Gastrocnemius medialis (tissue), 4 donors: ENCODE data around the gene PPP1R14C. TPM values are rescaled to one million over a fixed set of nuclear protein-coding genes. Genes with fewer than 3 reads are reported as not detected.

Source experiments
- ATAC-seq, 2 donors: fragments of 150-250 bp; one replicate each; pipeline ENCODE4 v1.9.1; 2016
- DNase-seq, 2 donors: peaks; one replicate each; pipeline ENCODE4 v3.0.0-alpha.2; 2019
- H3K27ac ChIP-seq, 4 donors: fragments of 200-600 bp; sonication (generic); 1 replicate in 1 of 4; 2 replicates in 3 of 4; pipeline ENCODE4 v1.5.1; 2016 to 2018; ENCODE audit warnings: mild to moderate bottlenecking in 2 of 4, moderate library complexity in 1 of 4
- H3K27me3 ChIP-seq, 3 donors: fragments of 200-600 bp; sonication (generic) in 2 of 3; 1 replicate in 1 of 3; 2 replicates in 2 of 3; pipeline versions ENCODE4 v1.5.1 to v1.6.0; 2016 to 2019; ENCODE audit warnings: mild to moderate bottlenecking in 1 of 3, moderate library complexity in 1 of 3
- H3K36me3 ChIP-seq, 2 donors: fragments of 200-600 bp; sonication (generic) in 1 of 2; one replicate each; pipeline ENCODE4 v1.5.1; 2017 to 2018
- H3K4me1 ChIP-seq, 2 donors: fragments of 200-600 bp; sonication (generic) in 1 of 2; one replicate each; pipeline ENCODE4 v1.5.1; 2016 to 2017; ENCODE audit warnings: mild to moderate bottlenecking in 2 of 2
- H3K4me3 ChIP-seq, 4 donors: fragments of 200-600 bp; sonication (generic) in 3 of 4; 1 replicate in 1 of 4; 2 replicates in 3 of 4; pipeline ENCODE4 v1.5.1; 2016 to 2019; ENCODE audit warnings: mild to moderate bottlenecking in 2 of 4
- H3K9me3 ChIP-seq, 3 donors: fragments of 200-600 bp; sonication (generic) in 2 of 3; 1 replicate in 1 of 3; 2 replicates in 2 of 3; pipeline ENCODE4 v1.5.1; 2016 to 2019
- CTCF ChIP-seq, 5 experiments: fragments of 450-650 bp in 3 of 5; fragments of 200-600 bp in 2 of 5; sonication (generic) in 2 of 5; IDR thresholded peaks in 4 of 5; conservative IDR thresholded peaks in 1 of 5; 1 replicate in 4 of 5; 2 replicates in 1 of 5; pipeline ENCODE4 v1.5.1; 2016 to 2019; ENCODE audit warnings: antibody characterized with exemption in 5 of 5, mild to moderate bottlenecking in 3 of 5, moderate library complexity in 3 of 5
- POLR2A ChIP-seq, 2 donors: fragments of 450-650 bp; IDR thresholded peaks; one replicate each; pipeline ENCODE4 v1.6.1; 2017; ENCODE audit warnings: antibody characterized with exemption in 2 of 2, mild to moderate bottlenecking in 2 of 2, moderate library complexity in 2 of 2
- in situ Hi-C, 4 donors: fragments of 200-750 bp; cut with MboI; loops; one replicate each; pipeline versions ENCODE4 v1.15.0 to v1.8.0; 2017; ENCODE audit warnings: low sequenced_read_pairs in 4 of 4
- intact Hi-C: fragments of 100-400 bp; cut with DNase I; formaldehyde crosslinking; loops from one replicate; pipeline ENCODE4 v1.15.1; 2023; ENCODE audit warnings: low total_unique reads
- total RNA-seq, 4 donors: library from RNA; depleted of rRNA; stranded (reverse); fragments of >200 nt; gene quantifications; one replicate each; pipeline versions ENCODE4 v1.1.0 to v1.2.3, GENCODE V29; 2016

PPP1R14C gene
- total RNA-seq, 4 donors from 2014 or later: 14.9 to 37.0 (median 21.7) TPM

DNA sequence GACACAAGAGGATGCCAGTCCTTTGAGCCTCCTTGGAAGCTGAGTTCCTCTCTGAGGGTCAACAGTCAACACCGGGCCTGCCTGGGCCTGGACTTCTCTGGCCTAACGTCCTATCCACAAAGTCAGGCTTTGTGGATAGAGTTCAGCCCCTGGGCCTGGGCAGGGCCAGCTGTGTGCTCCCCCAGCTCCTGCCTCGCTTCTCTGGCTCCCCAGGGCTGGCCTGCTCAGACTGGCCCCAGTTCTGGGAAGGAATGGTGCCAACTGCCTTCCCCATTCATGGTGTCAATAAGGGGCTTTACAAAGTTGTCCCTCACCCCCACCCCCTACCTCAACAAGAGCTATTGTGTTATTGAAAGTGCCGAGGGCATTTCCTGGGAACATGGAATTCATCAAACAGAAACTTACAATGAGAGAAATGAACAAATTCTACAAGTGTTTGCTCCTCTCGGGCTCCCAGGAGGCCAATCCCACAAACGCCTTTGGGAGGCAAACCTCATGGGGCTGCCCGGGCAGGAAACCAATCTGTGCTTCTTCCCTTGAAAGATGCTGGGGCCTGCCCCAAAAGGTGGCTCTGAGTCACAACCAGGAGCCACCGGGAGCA is 26.5 kb upstream of the PPP1R14C start:
- ATAC-seq (no peak), DNase-seq (no peak)
- in situ Hi-C loops: no loop called here
- H3K9me3 ChIP-seq: no peaks in the 10 kb centered on the region
- no peaks in the 10 kb centered on the region for H3K27me3 ChIP-seq
- H3K27ac ChIP-seq: no peak overlapping the region
- intact Hi-C loops: no loop called here
- TF ChIP-seq CTCF (IDR thresholded peaks at IDR 0.05 in 4 of 5, conservative IDR thresholded peaks at IDR 0.05 in 1 of 5): no peak
- no peak for TF ChIP-seq POLR2A (IDR thresholded peaks at IDR 0.05)
- H3K36me3 ChIP-seq: no peaks in the 10 kb centered on the region
- H3K4me3 ChIP-seq: no peak overlapping the region
- H3K4me1 ChIP-seq: no peaks in the 10 kb centered on the region

- H3K27me3 ChIP-seq: no peaks in the 10 kb centered on the region
Observed at GRCh38 chr6:150118203-150118602, 24.6 kb upstream of the PPP1R14C start.

GRCh38 chr6:150118627-150119026 is 24.2 kb upstream of the PPP1R14C start:
- TF ChIP-seq POLR2A (IDR thresholded peaks at IDR 0.05) (no peak), CTCF (IDR thresholded peaks at IDR 0.05 in 4 of 5, conservative IDR thresholded peaks at IDR 0.05 in 1 of 5) (no peak)
- intact Hi-C loops (no loop called here), in situ Hi-C loops (no loop called here)
- no peak overlapping the region for H3K4me3 ChIP-seq
- no peaks in the 10 kb centered on the region for H3K4me1 ChIP-seq
- DNase-seq (no peak), ATAC-seq (no peak)
- no peaks in the 10 kb centered on the region for H3K9me3 ChIP-seq
- H3K27me3 ChIP-seq: no peaks in the 10 kb centered on the region
- H3K36me3 ChIP-seq: no peaks in the 10 kb centered on the region
- no peak overlapping the region for H3K27ac ChIP-seq

More at GRCh38 chr6:150118203-150118602, 24.6 kb upstream of the PPP1R14C start:
- ATAC-seq: no peak
- Histone ChIP-seq H3K4me1 (no peaks in the 10 kb centered on the region), H3K4me3 (no peak overlapping the region), H3K9me3 (no peaks in the 10 kb centered on the region), H3K27ac (no peak overlapping the region), H3K36me3 (no peaks in the 10 kb centered on the region)
- no peak for DNase-seq
- intact Hi-C loops (no loop called here), in situ Hi-C loops (no loop called here)
- TF ChIP-seq POLR2A (IDR thresholded peaks at IDR 0.05) (no peak), CTCF (IDR thresholded peaks at IDR 0.05 in 4 of 5, conservative IDR thresholded peaks at IDR 0.05 in 1 of 5) (no peak)

DNA sequence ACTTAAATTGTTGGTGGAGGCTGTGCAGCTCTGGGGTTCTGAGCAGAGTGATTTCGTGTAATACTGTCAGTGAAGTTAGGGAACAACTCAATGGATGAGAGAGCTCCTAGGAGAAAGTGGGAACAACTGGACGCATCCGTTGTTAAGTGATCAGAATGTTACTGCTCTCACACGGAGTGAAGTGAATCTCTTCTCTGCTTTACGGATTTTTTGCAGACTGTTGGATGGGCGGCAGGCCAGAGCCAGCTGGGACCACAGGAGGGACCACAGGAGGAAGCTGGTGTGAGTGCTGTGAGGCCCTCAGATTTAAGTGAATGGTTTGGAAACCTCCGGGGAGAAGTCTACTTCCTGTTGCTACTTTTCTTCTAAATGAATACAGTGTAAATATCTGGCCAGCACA is 23.7 kb upstream of the PPP1R14C start:
- TF ChIP-seq CTCF (IDR thresholded peaks at IDR 0.05 in 4 of 5, conservative IDR thresholded peaks at IDR 0.05 in 1 of 5): no peak
- no peak for TF ChIP-seq POLR2A (IDR thresholded peaks at IDR 0.05)
- ATAC-seq: no peak
- no peaks in the 10 kb centered on the region for H3K9me3 ChIP-seq
- intact Hi-C loops (no loop called here), in situ Hi-C loops (no loop called here)
- no peaks in the 10 kb centered on the region for H3K36me3 ChIP-seq
- no peaks in the 10 kb centered on the region for H3K27me3 ChIP-seq
- H3K4me3 ChIP-seq: no peak overlapping the region
- no peaks in the 10 kb centered on the region for H3K4me1 ChIP-seq
- DNase-seq: no peak
- no peak overlapping the region for H3K27ac ChIP-seq

- intact Hi-C loops: no loop called here
- no peaks in the 10 kb centered on the region for H3K36me3 ChIP-seq
- no peak for ATAC-seq
- TF ChIP-seq POLR2A (IDR thresholded peaks at IDR 0.05): no peak
- no peak for TF ChIP-seq CTCF (IDR thresholded peaks at IDR 0.05 in 4 of 5, conservative IDR thresholded peaks at IDR 0.05 in 1 of 5)
- DNase-seq: no peak
- H3K27ac ChIP-seq: no peak overlapping the region
- H3K4me1 ChIP-seq: no peaks in the 10 kb centered on the region
- no peaks in the 10 kb centered on the region for H3K9me3 ChIP-seq
- no peaks in the 10 kb centered on the region for H3K27me3 ChIP-seq
- H3K4me3 ChIP-seq: no peak overlapping the region
- in situ Hi-C loops: no loop called here
Observed at GRCh38 chr6:150123645-150124044, 19.2 kb upstream of the PPP1R14C start.
